HepG2 (cell line): ENCODE measurements around the gene TRERF1. TPM values are rescaled to one million over a fixed set of nuclear protein-coding genes. Genes with fewer than 3 reads are reported as not detected.

ENCODE experiments used
- ATAC-seq: fragments of 200-7000 bp; cut with Tn5 transposase; 3 replicates; pipeline ENCODE4 v1.9.1; 2020; ENCODE audit warnings: mild to moderate bottlenecking, moderate library complexity
- BruUV-seq: library from RNA; stranded (reverse); fragments of 400-500 nt; replicated peaks from 2 replicates; lab custom pipeline; 2021; lab: Mats Ljungman, UMichigan
- CTCF ChIA-PET: fragments of 300-600 bp; formaldehyde crosslinking; extraction: SDS; loops from one replicate; lab custom pipeline; 2021; ENCODE audit warnings: low total read pairs, inconsistent platforms, low intra/inter-chr PET ratio; lab: Yijun Ruan, JAX
- POLR2A ChIA-PET: fragments of 350-600 bp; sonication (Branson Sonifier 250); formaldehyde crosslinking; loops from one replicate; lab custom pipeline; 2020; ENCODE audit warnings: antibody characterized with exemption, inconsistent platforms; lab: Yijun Ruan, JAX
- DNase-seq: peaks from one replicate; pipeline ENCODE4 v3.0.0-alpha.2; 2015; ENCODE audit warnings: low spot score
- FAIRE-seq: peaks from 3 replicates; lab custom pipeline; 2011; peaks lifted over from hg19 to GRCh38; lab: Jason Lieb, UNC
- H2AFZ ChIP-seq: one replicate; pipeline ENCODE4 v1.6.1; 2011; ENCODE audit warnings: low read length, inconsistent platforms
- H3K27ac ChIP-seq: fragments of 300-600 bp; 3 replicates; pipeline ENCODE4 v1.8.0; 2011; ENCODE audit warnings: mixed run types, mild to moderate bottlenecking, mixed read lengths, low read length, inconsistent platforms; ENCODE audit not compliant: insufficient read depth; ENCODE audit errors: extremely low read length
- H3K27me3 ChIP-seq, 2 experiments: fragments of 200-600 bp in 1 of 2; 2 replicates in 1 of 2; 3 replicates in 1 of 2; pipeline versions ENCODE4 v1.6.0 to v1.8.0; 2011; ENCODE audit warnings: low read length in 2 of 2, mild to moderate bottlenecking in 2 of 2, moderate library complexity in 2 of 2, inconsistent platforms in 1 of 2; ENCODE audit not compliant: insufficient read depth in 2 of 2, control insufficient read depth in 1 of 2
- H3K36me3 ChIP-seq, 2 experiments: fragments of 200-600 bp in 1 of 2; replicated peaks in 1 of 2; 2 replicates in 1 of 2; 3 replicates in 1 of 2; pipeline versions ENCODE4 v1.5.1 to v1.8.0; 2011; ENCODE audit warnings: low read length in 2 of 2, inconsistent platforms in 1 of 2; ENCODE audit not compliant: insufficient read depth in 2 of 2, control insufficient read depth in 1 of 2
- H3K4me1 ChIP-seq: 2 replicates; pipeline ENCODE4 v1.5.1; 2012; ENCODE audit warnings: low read length, inconsistent platforms; ENCODE audit not compliant: insufficient read depth
- H3K4me2 ChIP-seq: 2 replicates; pipeline ENCODE4 v1.6.0; 2011; ENCODE audit warnings: low read depth, low read length, inconsistent platforms
- H3K4me3 ChIP-seq, 3 experiments: fragments of 200-600 bp in 1 of 3; sonication (generic), shearing (Covaris generic) in 1 of 3; replicated peaks in 1 of 3; 2 replicates each; pipeline ENCODE4 v1.5.1; 2011 to 2016; ENCODE audit warnings: low read length in 3 of 3, inconsistent platforms in 2 of 3, low read depth in 2 of 3, mild to moderate bottlenecking in 2 of 3, control low read depth in 1 of 3, mixed read lengths in 1 of 3; ENCODE audit not compliant: insufficient read depth in 1 of 3
- H3K79me2 ChIP-seq: one replicate; pipeline ENCODE4 v1.6.1; 2011; ENCODE audit warnings: low read length, inconsistent platforms; ENCODE audit not compliant: insufficient read depth
- H3K9ac ChIP-seq: 2 replicates; pipeline ENCODE4 v1.6.0; 2011; ENCODE audit warnings: mild to moderate bottlenecking, low read depth, low read length, inconsistent platforms; ENCODE audit not compliant: insufficient read depth
- H3K9me3 ChIP-seq: 2 replicates; pipeline ENCODE4 v1.5.1; 2012; ENCODE audit warnings: mild to moderate bottlenecking, low read length
- H4K20me1 ChIP-seq: 2 replicates; pipeline ENCODE4 v1.6.0; 2011; ENCODE audit warnings: inconsistent platforms, mild to moderate bottlenecking, low read length, moderate library complexity; ENCODE audit not compliant: insufficient read depth
- CC2D1A ChIP-seq: sonication (generic); formaldehyde crosslinking; IDR thresholded peaks from 2 replicates; pipeline ENCODE4 v1.8.1; 2023; ENCODE audit warnings: mild to moderate bottlenecking, missing genetic modification reagents
- CENPX ChIP-seq: sonication (generic); formaldehyde crosslinking; IDR thresholded peaks from 2 replicates; pipeline ENCODE4 v1.9.0; 2021; ENCODE audit warnings: mild to moderate bottlenecking, missing genetic modification reagents, moderate library complexity
- KLF12 ChIP-seq: sonication (generic); formaldehyde crosslinking; IDR thresholded peaks from 2 replicates; pipeline ENCODE4 v1.4.0; 2020; ENCODE audit warnings: missing genetic modification reagents, borderline replicate concordance
- MEF2D ChIP-seq: sonication (generic); formaldehyde crosslinking; IDR thresholded peaks from 2 replicates; pipeline ENCODE4 v1.5.1; 2020; ENCODE audit warnings: mild to moderate bottlenecking, missing genetic modification reagents
- PATZ1 ChIP-seq: sonication (generic); formaldehyde crosslinking; IDR thresholded peaks from 2 replicates; pipeline ENCODE4 v1.4.0; 2020; ENCODE audit warnings: missing genetic modification reagents
- STAG1 ChIP-seq: sonication (generic); formaldehyde crosslinking; IDR thresholded peaks from 2 replicates; pipeline ENCODE4 v1.4.0; 2020; ENCODE audit warnings: missing genetic modification reagents
- THAP9 ChIP-seq: sonication (generic); formaldehyde crosslinking; IDR thresholded peaks from 2 replicates; pipeline ENCODE4; 2020; ENCODE audit warnings: missing genetic modification reagents, mild to moderate bottlenecking, borderline replicate concordance
- ZNF142 ChIP-seq: sonication (generic); formaldehyde crosslinking; IDR thresholded peaks from 2 replicates; pipeline ENCODE4 v1.4.0; 2020; ENCODE audit warnings: missing genetic modification reagents
- ZNF205 ChIP-seq: IDR thresholded peaks from 2 replicates; pipeline ENCODE4 v1.6.1; 2018; ENCODE audit warnings: missing biosample characterization, missing genetic modification reagents
- ZNF576 ChIP-seq: sonication (generic); formaldehyde crosslinking; IDR thresholded peaks from 2 replicates; pipeline ENCODE4 v1.4.0; 2020; ENCODE audit warnings: mild to moderate bottlenecking, missing genetic modification reagents
- ZNF891 ChIP-seq: sonication (generic); formaldehyde crosslinking; IDR thresholded peaks from 2 replicates; pipeline ENCODE4 v1.5.0; 2020; ENCODE audit warnings: mild to moderate bottlenecking, missing genetic modification reagents
- ZSCAN31 ChIP-seq: sonication (generic); formaldehyde crosslinking; IDR thresholded peaks from 2 replicates; pipeline ENCODE4 v1.5.0; 2020; ENCODE audit warnings: low read depth, mild to moderate bottlenecking, missing genetic modification reagents
- WGBS: methylation state at CpG from one replicate; pipeline ENCODE4 v1.1.6; 2017; ENCODE audit warnings: low lambda C conversion rate; 5-methylcytosine and 5-hydroxymethylcytosine counted together
- in situ Hi-C: cut with HindIII; loops from 2 replicates; pipeline ENCODE4 v1.10.0; 2017; ENCODE audit warnings: low pct_unique_long_range_greater_than_20kb; ENCODE audit not compliant: extremely low pct_ligation_motif_present
- intact Hi-C: fragments of 100-400 bp; cut with micrococcal nuclease; formaldehyde crosslinking; loops from one replicate; pipeline ENCODE4 v1.10.0; 2022; ENCODE audit not compliant: unreplicated experiment
- polyA plus RNA-seq, 8 experiments: library from polyadenylated mRNA; depleted of rRNA in 3 of 8; stranded (reverse) in 7 of 8; unstranded in 1 of 8; fragments of >200 nt; fragmentation: Illumina TruSeq in 4 of 8; extraction: Trizol in 4 of 8; gene quantifications; 2 replicates each; pipeline versions ENCODE4 v1.2.1 to v1.2.3, GENCODE V29; 2011 to 2016; ENCODE audit warnings: low read depth in 4 of 8, missing spikeins in 1 of 8, mixed read lengths in 1 of 8; ENCODE audit not compliant: insufficient read depth in 1 of 8
- total RNA-seq, 5 experiments: library from RNA; depleted of rRNA; stranded (reverse); fragments of >200 nt; fragmentation: Illumina TruSeq; extraction: Trizol; gene quantifications; 2 replicates each; pipeline ENCODE4 v1.2.3, GENCODE V29; 2016; ENCODE audit warnings: low read depth in 1 of 5

TRERF1 gene
- total and polyA plus RNA-seq, 2 of the 13 experiments (the other 11 are each of a cell fraction or from before 2014, with no cell fraction given) = 0.02 TPM; not detected in 1

GRCh38 chr6:42179261-42179944 is 272.3 kb downstream of the TRERF1 start:
- in situ Hi-C loops (no loop called here), intact Hi-C loops (no loop called here)
- H4K20me1 ChIP-seq = no peaks in the 10 kb centered on the region
- no peaks in the 10 kb centered on the region for H3K36me3 ChIP-seq
- no peak overlapping the region for H3K9ac ChIP-seq
- CTCF ChIA-PET = no interaction called here
- no peak overlapping the region for H2AFZ ChIP-seq
- DNase-seq = no peak
- no peak overlapping the region for H3K4me3 ChIP-seq
- FAIRE-seq = no peak
- no peak overlapping the region for H3K27ac ChIP-seq
- H3K4me2 ChIP-seq = no peak overlapping the region
- POLR2A ChIA-PET = interaction anchor here (1.1 kb wide), 1 partner anchor 20 kb away, joined by 3 read pairs; no protein-coding TSS in a partner anchor
- H3K27me3 ChIP-seq = 0 out of 5 replicates have a peak, but pooled peaks cover 0 to 3% of the 10 kb centered on the region in 2 experiments
- H3K9me3 ChIP-seq = no peaks in the 10 kb centered on the region
- no TSS peak for BruUV-seq
- WGBS = 59% methylated on average over 18 of the region's 20 CpGs
- ATAC-seq = peak; percentile 67
- H3K79me2 ChIP-seq = no peaks in the 10 kb centered on the region
- H3K4me1 ChIP-seq = 0 out of 2 replicates have a peak, but pooled peaks cover 3% of the 10 kb centered on the region
- TF ChIP-seq ZSCAN31 = no peak
- peak; percentile 23; the same call in 1 of the 2 replicates for TF ChIP-seq STAG1 (CRISPR knock-in tag)
- TF ChIP-seq ZNF576 (CRISPR knock-in tag) = no peak
- TF ChIP-seq ZNF891 (CRISPR knock-in tag) = 0 out of 2 replicates have a peak, but pooled peaks have one; percentile 31
- TF ChIP-seq ZNF205 (CRISPR knock-in tag) = no peak
- TF ChIP-seq THAP9 = peak; percentile 93
- no peak for TF ChIP-seq ZNF142 (CRISPR knock-in tag)
- TF ChIP-seq KLF12 (CRISPR knock-in tag) = no peak
- TF ChIP-seq CC2D1A (CRISPR knock-in tag) = no peak
- TF ChIP-seq PATZ1 (CRISPR knock-in tag) = no peak
- TF ChIP-seq MEF2D (CRISPR knock-in tag) = no peak
- no peak for TF ChIP-seq CENPX (CRISPR knock-in tag)
